ENCODE data around the gene CLIC2.

Gene CLIC2

GRCh38 chrX:155235891-155236290, 98.5 kb downstream of the CLIC2 start:
- no peak for DNase-seq
- Histone ChIP-seq H3K36me3 (peaks cover 18% of the 10 kb centered on the region), H3K9me3 (no peaks in the 10 kb centered on the region), H3K4me1 (no peaks in the 10 kb centered on the region), H3K4me3 (ENCODE audit: low read depth, low read length) (no peak overlapping the region), H3K27me3 (no peaks in the 10 kb centered on the region)
- TF ChIP-seq, protein P1, sequence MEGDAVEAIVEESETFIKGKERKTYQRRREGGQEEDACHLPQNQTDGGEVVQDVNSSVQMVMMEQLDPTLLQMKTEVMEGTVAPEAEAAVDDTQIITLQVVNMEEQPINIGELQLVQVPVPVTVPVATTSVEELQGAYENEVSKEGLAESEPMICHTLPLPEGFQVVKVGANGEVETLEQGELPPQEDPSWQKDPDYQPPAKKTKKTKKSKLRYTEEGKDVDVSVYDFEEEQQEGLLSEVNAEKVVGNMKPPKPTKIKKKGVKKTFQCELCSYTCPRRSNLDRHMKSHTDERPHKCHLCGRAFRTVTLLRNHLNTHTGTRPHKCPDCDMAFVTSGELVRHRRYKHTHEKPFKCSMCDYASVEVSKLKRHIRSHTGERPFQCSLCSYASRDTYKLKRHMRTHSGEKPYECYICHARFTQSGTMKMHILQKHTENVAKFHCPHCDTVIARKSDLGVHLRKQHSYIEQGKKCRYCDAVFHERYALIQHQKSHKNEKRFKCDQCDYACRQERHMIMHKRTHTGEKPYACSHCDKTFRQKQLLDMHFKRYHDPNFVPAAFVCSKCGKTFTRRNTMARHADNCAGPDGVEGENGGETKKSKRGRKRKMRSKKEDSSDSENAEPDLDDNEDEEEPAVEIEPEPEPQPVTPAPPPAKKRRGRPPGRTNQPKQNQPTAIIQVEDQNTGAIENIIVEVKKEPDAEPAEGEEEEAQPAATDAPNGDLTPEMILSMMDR (IDR thresholded peaks at IDR 0.05; ENCODE audit: low read depth, low read length) = no peak

GRCh38 chrX:155231163-155231562, 103.3 kb downstream of the CLIC2 start:
- Histone ChIP-seq H3K9me3 (no peaks in the 10 kb centered on the region), H3K4me1 (no peaks in the 10 kb centered on the region), H3K4me3 (ENCODE audit: low read depth, low read length) (no peak overlapping the region), H3K36me3 (peaks cover 21% of the 10 kb centered on the region), H3K27me3 (no peaks in the 10 kb centered on the region)
- TF ChIP-seq, protein P1 (IDR thresholded peaks at IDR 0.05; ENCODE audit: low read depth, low read length) = no peak
- DNase-seq = no peak

Measured in BE2C (cell line).